HCT116 (cell line): Measurements from ENCODE around the gene RPL29. TPM values are rescaled to one million over a fixed set of nuclear protein-coding genes. Genes with fewer than 3 reads are reported as not detected.

Source experiments
- ATAC-seq: fragments of 200-7000 bp; cut with Tn5 transposase; 2 replicates; pipeline ENCODE4 v1.9.1; 2020; ENCODE audit warnings: mild to moderate bottlenecking, moderate library complexity
- BruUV-seq: library from RNA; stranded (reverse); fragments of 400-500 nt; replicated peaks from 2 replicates; lab custom pipeline; 2021; lab: Mats Ljungman, UMichigan
- CTCF ChIA-PET: fragments of 300-600 bp; sonication (Branson Sonifier 250); formaldehyde crosslinking; loops from one replicate; lab custom pipeline; 2021; ENCODE audit warnings: antibody characterized with exemption; lab: Charles Lee
- POLR2A ChIA-PET: fragments of 300-600, 350-600 bp; sonication (Branson Sonifier 250); formaldehyde crosslinking; loops from one replicate; lab custom pipeline; 2021; ENCODE audit warnings: antibody characterized with exemption; lab: Charles Lee
- RAD21 ChIA-PET, 2 experiments: fragments of 300-600 bp; sonication (Branson Sonifier 250); formaldehyde crosslinking; loops; one replicate each; lab custom pipeline; 2023; ENCODE audit warnings: low total read pairs in 2 of 2; ENCODE audit not compliant: uncharacterized antibody in 2 of 2, unreplicated experiment in 2 of 2, low non-redundant PET in 1 of 2; lab: Charles Lee
- DNase-seq: peaks from one replicate; pipeline ENCODE4 v3.0.0-alpha.2; 2010; ENCODE audit warnings: low read depth, low spot score
- H2AFZ ChIP-seq: fragments of 200-600 bp; shearing (Covaris generic), sonication (generic); 2 replicates; pipeline ENCODE4 v1.6.1; 2017; ENCODE audit warnings: low read depth, mixed run types, mixed read lengths, antibody characterized with exemption, low read length; ENCODE audit not compliant: poor library complexity, severe bottlenecking
- H3K27ac ChIP-seq: 2 replicates; pipeline ENCODE4 v1.5.1; 2012; ENCODE audit warnings: low read depth, low read length
- H3K27me3 ChIP-seq: fragments of 200-600 bp; sonication (generic); 2 replicates; pipeline ENCODE4 v1.6.1; 2016; ENCODE audit warnings: mixed run types, low read length, mixed read lengths; ENCODE audit not compliant: insufficient read depth
- H3K36me3 ChIP-seq, 2 experiments: fragments of 200-500 bp in 1 of 2; fragments of 200-600 bp in 1 of 2; sonication (Bioruptor generic) in 1 of 2; sonication (generic) in 1 of 2; 2 replicates each; pipeline versions ENCODE4 v1.5.1 to v1.6.1; 2014 to 2016; ENCODE audit warnings: low read length in 2 of 2, inconsistent platforms in 1 of 2, mixed read lengths in 1 of 2, mixed run types in 1 of 2; ENCODE audit not compliant: insufficient read depth in 2 of 2, control insufficient read depth in 1 of 2
- H3K4me1 ChIP-seq, 2 experiments: fragments of 200-600 bp in 1 of 2; sonication (generic) in 1 of 2; 2 replicates each; pipeline versions ENCODE4 v1.5.1 to v1.6.1; 2012 to 2017; ENCODE audit warnings: low read length in 2 of 2, inconsistent platforms in 1 of 2, mild to moderate bottlenecking in 1 of 2, mixed read lengths in 1 of 2, mixed run types in 1 of 2, moderate library complexity in 1 of 2; ENCODE audit not compliant: insufficient read depth in 2 of 2, control insufficient read depth in 1 of 2
- H3K4me2 ChIP-seq: fragments of 200-600 bp; sonication (generic); 2 replicates; pipeline ENCODE4 v1.6.1; 2017; ENCODE audit warnings: mixed run types, low read length, mixed read lengths
- H3K4me3 ChIP-seq, 2 experiments: fragments of 200-600 bp in 1 of 2; sonication (generic) in 1 of 2; replicated peaks in 1 of 2; 2 replicates each; pipeline ENCODE4 v1.5.1; 2011 to 2016; ENCODE audit warnings: low read length in 2 of 2, control low read depth in 1 of 2, low read depth in 1 of 2, mild to moderate bottlenecking in 1 of 2, mixed read lengths in 1 of 2, mixed run types in 1 of 2
- H3K79me2 ChIP-seq: fragments of 200-600 bp; sonication (generic); 2 replicates; pipeline ENCODE4 v1.6.1; 2017; ENCODE audit warnings: mild to moderate bottlenecking, mixed run types, low read length, moderate library complexity, mixed read lengths; ENCODE audit not compliant: insufficient read depth
- H3K9ac ChIP-seq: fragments of 200-600 bp; sonication (generic); 2 replicates; pipeline ENCODE4 v1.6.1; 2016; ENCODE audit warnings: low read length, mixed read lengths
- H3K9me2 ChIP-seq: fragments of 200-600 bp; sonication (generic), shearing (Covaris generic); 2 replicates; pipeline ENCODE4 v1.6.1; 2017; ENCODE audit warnings: mixed run types, mild to moderate bottlenecking, moderate library complexity; ENCODE audit not compliant: insufficient read depth
- H3K9me3 ChIP-seq, 2 experiments: fragments of 200-500 bp in 1 of 2; fragments of 200-600 bp in 1 of 2; sonication (Bioruptor generic) in 1 of 2; sonication (generic) in 1 of 2; 2 replicates each; pipeline ENCODE4 v1.6.1; 2014 to 2017; ENCODE audit warnings: low read length in 2 of 2, mixed read lengths in 2 of 2, inconsistent platforms in 1 of 2, low read depth in 1 of 2, mild to moderate bottlenecking in 1 of 2, mixed run types in 1 of 2, moderate library complexity in 1 of 2; ENCODE audit not compliant: control insufficient read depth in 1 of 2, insufficient read depth in 1 of 2
- H4K20me1 ChIP-seq: fragments of 200-600 bp; sonication (generic), shearing (Covaris generic); 2 replicates; pipeline ENCODE4 v1.6.1; 2017; ENCODE audit warnings: mixed run types, mild to moderate bottlenecking, moderate library complexity; ENCODE audit not compliant: insufficient read depth
- CEBPB ChIP-seq: IDR thresholded peaks from 2 replicates; pipeline ENCODE4 v1.6.1; 2012; ENCODE audit warnings: low read depth
- EGR1 ChIP-seq: IDR thresholded peaks from 2 replicates; pipeline ENCODE4 v1.6.1; 2012; ENCODE audit warnings: low read depth
- EZH2 ChIP-seq: fragments of 200-600 bp; sonication (generic); IDR thresholded peaks from 2 replicates; pipeline ENCODE4 v1.6.1; 2017; ENCODE audit warnings: antibody characterized with exemption, mixed run types
- EZH2phosphoT487 ChIP-seq: fragments of 200-600 bp; IDR thresholded peaks from 2 replicates; pipeline ENCODE4 v1.6.1; 2018; ENCODE audit warnings: antibody characterized with exemption, borderline replicate concordance
- FOSL1 ChIP-seq: IDR thresholded peaks from 2 replicates; pipeline ENCODE4 v1.6.1; 2012; ENCODE audit warnings: low read depth
- JUND ChIP-seq: IDR thresholded peaks from 2 replicates; pipeline ENCODE4 v1.6.1; 2012
- MAX ChIP-seq: IDR thresholded peaks from 2 replicates; pipeline ENCODE4 v1.6.1; 2012
- POLR2A ChIP-seq: IDR thresholded peaks from 2 replicates; pipeline ENCODE4 v1.7.0; 2011; ENCODE audit warnings: borderline replicate concordance; ENCODE audit not compliant: insufficient read depth, insufficient read length; ENCODE audit errors: extremely low read depth
- POLR2AphosphoS5 ChIP-seq: IDR thresholded peaks from 2 replicates; pipeline ENCODE4 v1.6.1; 2011; ENCODE audit warnings: mild to moderate bottlenecking, low read depth, low read length, moderate library complexity
- RAD21 ChIP-seq: IDR thresholded peaks from 2 replicates; pipeline ENCODE4 v1.6.1; 2012; ENCODE audit warnings: low read depth, mild to moderate bottlenecking
- REST ChIP-seq: IDR thresholded peaks from 2 replicates; pipeline ENCODE4 v1.6.1; 2012; ENCODE audit warnings: low read depth
- SIN3A ChIP-seq: IDR thresholded peaks from 2 replicates; pipeline ENCODE4 v1.6.1; 2012; ENCODE audit warnings: low read depth
- ZFX ChIP-seq: fragments of 450-650 bp; IDR thresholded peaks from 2 replicates; pipeline ENCODE4 v1.6.1; 2017
- ZNF274 ChIP-seq: fragments of 200-500 bp; sonication (Bioruptor generic); IDR thresholded peaks from 2 replicates; pipeline ENCODE4 v1.6.1; 2014; ENCODE audit warnings: mild to moderate bottlenecking, low read depth, low read length, inconsistent platforms
- intact Hi-C: fragments of 100-400 bp; cut with micrococcal nuclease; formaldehyde crosslinking; loops from 2 replicates; pipeline ENCODE4 v1.10.0; 2022
- total RNA-seq: library from RNA; stranded (reverse); gene quantifications from one replicate; pipeline ENCODE4 v1.2.1, GENCODE V29; 2021; ENCODE audit not compliant: unreplicated experiment
- TF ChIP-seq, protein P1 (sequence below): IDR thresholded peaks from 2 replicates; pipeline ENCODE4 v1.6.1; 2012

The RPL29 gene
- total RNA-seq, 1 experiment from 2014 or later: 1,880 TPM

- H2AFZ ChIP-seq: no peak overlapping the region
Measured at GRCh38 chr3:52021489-52022268, 26.0 kb upstream of the RPL29 start.

More at GRCh38 chr3:52021489-52022268, 26.0 kb upstream of the RPL29 start:
- Histone ChIP-seq H3K9me3 (no peaks in the 10 kb centered on the region), H3K27me3 (no peaks in the 10 kb centered on the region), H3K79me2 (no peaks in the 10 kb centered on the region), H3K4me3 (no peak overlapping the region), H3K9ac (no peak overlapping the region), H4K20me1 (no peaks in the 10 kb centered on the region), H3K27ac (no peak overlapping the region), H3K9me2 (no peaks in the 10 kb centered on the region), H3K4me1 (peaks cover 9 to 22% of the 10 kb centered on the region in 2 experiments; a peak in 3 of 4 replicates), H3K4me2 (no peak overlapping the region), H3K36me3 (no peaks in the 10 kb centered on the region)
- ChIA-PET POLR2A (no interaction called here), RAD21 (no interaction called here), CTCF (no interaction called here)
- no TSS peak for BruUV-seq
- no peak for ATAC-seq
- TF ChIP-seq RAD21 (no peak), POLR2AphosphoS5 (no peak), EZH2phosphoT487 (no peak), REST (no peak), EZH2 (no peak), FOSL1 (no peak), ZNF274 (no peak), CEBPB (no peak), JUND (no peak), EGR1 (no peak), SIN3A (no peak), ZFX (no peak), POLR2A (no peak), MAX (no peak)
- TF ChIP-seq, protein P1, sequence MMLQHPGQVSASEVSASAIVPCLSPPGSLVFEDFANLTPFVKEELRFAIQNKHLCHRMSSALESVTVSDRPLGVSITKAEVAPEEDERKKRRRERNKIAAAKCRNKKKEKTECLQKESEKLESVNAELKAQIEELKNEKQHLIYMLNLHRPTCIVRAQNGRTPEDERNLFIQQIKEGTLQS: no peak
- DNase-seq: no peak
- intact Hi-C loops: no loop called here
